ENCODE measurements around the gene PTPRD.
"Not testable (repeated sequence)": the region's sequence is repeated elsewhere in the genome, so short reads cannot be mapped to it uniquely, and the experiment has no call there.

Gene PTPRD

GRCh38 chr9:9963841-9964240 is 649.0 kb downstream of the PTPRD start:
- DNase-seq (ENCODE audit: low read depth), result no peak

- DNase-seq (ENCODE audit: low read depth), result no peak
Measured at GRCh38 chr9:9961934-9962333, 650.9 kb downstream of the PTPRD start.

GRCh38 chr9:9961487-9961886 is 651.3 kb downstream of the PTPRD start:
- DNase-seq (ENCODE audit: low read depth), result no peak

GRCh38 chr9:9951556-9952160 is 661.1 kb downstream of the PTPRD start:
- no peak for DNase-seq (ENCODE audit: low read depth)

GRCh38 chr9:9950813-9951212 is 662.0 kb downstream of the PTPRD start:
- peak; percentile 37 for DNase-seq (ENCODE audit: low read depth)

- DNase-seq (ENCODE audit: low read depth), result no peak
Measured at GRCh38 chr9:9949978-9950377, 662.8 kb downstream of the PTPRD start.

GRCh38 chr9:9949368-9949767 is 663.4 kb downstream of the PTPRD start:
- DNase-seq (ENCODE audit: low read depth), result no peak

GRCh38 chr9:9945966-9946365 is 666.8 kb downstream of the PTPRD start:
- DNase-seq (ENCODE audit: low read depth), result no peak

GRCh38 chr9:9942764-9943424 is 669.9 kb downstream of the PTPRD start:
- peak; percentile 24 for DNase-seq (ENCODE audit: low read depth)

GRCh38 chr9:9938432-9938831 is 674.4 kb downstream of the PTPRD start:
- no peak for DNase-seq (ENCODE audit: low read depth)

GRCh38 chr9:9931464-9931863 is 681.3 kb downstream of the PTPRD start:
- DNase-seq (ENCODE audit: low read depth), result not testable (repeated sequence)

- no peak for DNase-seq (ENCODE audit: low read depth)
Measured at GRCh38 chr9:9924376-9924775, 688.4 kb downstream of the PTPRD start.

- DNase-seq (ENCODE audit: low read depth), result no peak
Measured at GRCh38 chr9:9921805-9922204, 691.0 kb downstream of the PTPRD start.

- no peak for DNase-seq (ENCODE audit: low read depth)
Measured at GRCh38 chr9:9920425-9921060, 692.3 kb downstream of the PTPRD start.

- no peak for DNase-seq (ENCODE audit: low read depth)
Measured at GRCh38 chr9:9919174-9919775, 693.5 kb downstream of the PTPRD start.

GRCh38 chr9:9917400-9917799 is 695.4 kb downstream of the PTPRD start:
- no peak for DNase-seq (ENCODE audit: low read depth)

GRCh38 chr9:9914174-9914573 is 698.6 kb downstream of the PTPRD start:
- DNase-seq (ENCODE audit: low read depth), result no peak

GRCh38 chr9:9913276-9913832 is 699.4 kb downstream of the PTPRD start:
- no peak for DNase-seq (ENCODE audit: low read depth)

GRCh38 chr9:9912459-9912858 is 700.3 kb downstream of the PTPRD start:
- no peak for DNase-seq (ENCODE audit: low read depth)

GRCh38 chr9:9905736-9906135 is 707.1 kb downstream of the PTPRD start:
- DNase-seq (ENCODE audit: low read depth), result no peak

GRCh38 chr9:9904041-9904440 is 708.8 kb downstream of the PTPRD start:
- no peak for DNase-seq (ENCODE audit: low read depth)

GRCh38 chr9:9901624-9902023 is 711.2 kb downstream of the PTPRD start:
- no peak for DNase-seq (ENCODE audit: low read depth)

- peak; percentile 13 for DNase-seq (ENCODE audit: low read depth)
Measured at GRCh38 chr9:9893837-9894236, 719.0 kb downstream of the PTPRD start.
